ENCODE measurements around the gene COX14.

Gene COX14

DNA sequence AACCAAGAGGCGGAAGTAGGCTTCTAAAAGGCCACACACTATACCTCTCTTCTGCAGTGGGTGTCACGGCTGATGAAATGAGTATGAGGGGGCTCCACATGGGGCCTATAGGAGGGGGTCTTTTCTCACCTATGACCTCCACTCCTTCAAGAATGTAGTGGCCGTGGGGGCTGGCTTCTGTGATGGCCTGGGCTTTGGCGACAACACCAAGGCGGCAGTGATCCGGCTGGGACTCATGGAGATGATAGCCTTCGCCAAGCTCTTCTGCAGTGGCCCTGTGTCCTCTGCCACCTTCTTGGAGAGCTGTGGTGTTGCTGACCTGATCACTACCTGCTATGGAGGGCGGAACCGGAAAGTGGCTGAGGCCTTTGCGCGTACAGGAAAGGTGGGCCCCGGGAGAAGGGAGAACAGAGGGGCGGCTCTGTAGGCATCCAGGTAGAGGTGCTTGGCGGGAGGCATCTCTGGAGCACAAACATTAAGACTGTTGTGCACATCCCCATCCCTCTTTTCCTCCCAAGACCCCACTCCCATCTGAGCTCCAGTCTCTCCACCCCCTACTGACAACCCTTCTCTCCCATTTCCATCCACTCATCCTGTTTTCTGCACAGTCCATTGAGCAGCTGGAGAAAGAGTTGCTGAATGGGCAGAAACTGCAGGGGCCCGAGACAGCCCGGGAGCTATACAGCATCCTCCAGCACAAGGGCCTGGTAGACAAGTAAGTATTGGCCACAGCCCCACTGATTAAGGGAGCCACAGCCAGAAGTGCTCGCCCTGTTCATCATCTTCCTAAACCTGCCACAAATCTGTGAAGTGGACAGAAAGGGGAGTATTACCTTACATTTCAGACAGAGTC, 4.4 kb upstream of the COX14 start:
- H3K27ac ChIP-seq: no peak overlapping the region
- TF ChIP-seq, protein P1, sequence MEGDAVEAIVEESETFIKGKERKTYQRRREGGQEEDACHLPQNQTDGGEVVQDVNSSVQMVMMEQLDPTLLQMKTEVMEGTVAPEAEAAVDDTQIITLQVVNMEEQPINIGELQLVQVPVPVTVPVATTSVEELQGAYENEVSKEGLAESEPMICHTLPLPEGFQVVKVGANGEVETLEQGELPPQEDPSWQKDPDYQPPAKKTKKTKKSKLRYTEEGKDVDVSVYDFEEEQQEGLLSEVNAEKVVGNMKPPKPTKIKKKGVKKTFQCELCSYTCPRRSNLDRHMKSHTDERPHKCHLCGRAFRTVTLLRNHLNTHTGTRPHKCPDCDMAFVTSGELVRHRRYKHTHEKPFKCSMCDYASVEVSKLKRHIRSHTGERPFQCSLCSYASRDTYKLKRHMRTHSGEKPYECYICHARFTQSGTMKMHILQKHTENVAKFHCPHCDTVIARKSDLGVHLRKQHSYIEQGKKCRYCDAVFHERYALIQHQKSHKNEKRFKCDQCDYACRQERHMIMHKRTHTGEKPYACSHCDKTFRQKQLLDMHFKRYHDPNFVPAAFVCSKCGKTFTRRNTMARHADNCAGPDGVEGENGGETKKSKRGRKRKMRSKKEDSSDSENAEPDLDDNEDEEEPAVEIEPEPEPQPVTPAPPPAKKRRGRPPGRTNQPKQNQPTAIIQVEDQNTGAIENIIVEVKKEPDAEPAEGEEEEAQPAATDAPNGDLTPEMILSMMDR (conservative IDR thresholded peaks at IDR 0.05): no peak
- no peak for TF ChIP-seq ZFX (IDR thresholded peaks at IDR 0.05)

DNA sequence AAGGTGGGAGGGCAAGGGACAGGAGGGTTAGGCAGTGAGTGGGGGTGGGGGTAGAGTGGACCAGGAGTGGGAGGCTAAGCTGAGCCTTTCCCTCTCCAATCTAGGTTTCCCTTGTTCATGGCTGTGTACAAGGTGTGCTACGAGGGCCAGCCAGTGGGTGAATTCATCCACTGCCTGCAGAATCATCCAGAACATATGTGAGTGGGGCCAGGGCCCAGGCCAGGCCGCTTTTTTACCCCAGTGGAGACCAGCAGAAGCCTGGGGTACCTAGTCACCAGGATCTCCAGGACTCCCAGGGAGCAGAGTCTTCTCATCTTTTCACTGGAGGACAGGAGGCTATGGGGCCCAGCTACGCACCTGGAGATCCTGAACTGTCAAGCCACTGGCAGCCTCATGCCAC, 2.7 kb upstream of the COX14 start:
- TF ChIP-seq ZFX (IDR thresholded peaks at IDR 0.05): no peak
- TF ChIP-seq, protein P1 (conservative IDR thresholded peaks at IDR 0.05): no peak
- no peak overlapping the region for H3K27ac ChIP-seq

DNA sequence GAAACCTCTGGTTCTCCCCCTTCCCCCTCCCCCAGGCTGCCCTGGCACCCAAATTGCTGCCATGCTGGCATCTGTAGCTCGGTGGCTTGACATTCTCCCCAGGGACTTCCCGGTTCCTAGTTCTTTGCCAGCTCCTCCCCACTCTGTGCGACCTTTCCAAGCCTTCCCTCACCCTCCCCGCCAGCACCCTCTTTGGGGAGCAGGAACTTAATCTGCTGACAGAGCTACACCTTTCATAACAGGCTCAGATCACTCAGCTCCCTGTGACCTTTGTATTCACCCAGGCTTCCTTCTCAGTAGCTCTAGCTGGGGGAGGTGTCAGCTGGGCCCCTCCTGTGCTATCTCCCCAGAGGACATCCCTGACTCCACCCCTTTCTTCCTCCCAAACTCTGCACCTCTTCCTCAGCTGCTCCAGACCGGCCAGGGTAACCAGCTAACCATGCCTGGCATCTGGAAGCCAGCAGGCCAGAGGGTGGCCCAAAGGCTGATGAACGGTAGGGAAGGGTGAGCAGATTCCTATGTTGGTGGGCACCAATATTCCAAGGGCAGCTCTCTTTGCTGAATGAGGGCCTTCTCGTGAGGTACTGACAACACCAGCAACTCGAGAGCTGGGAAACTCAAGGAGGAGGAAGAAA, 1.8 kb upstream of the COX14 start:
- no peak for TF ChIP-seq ZFX (IDR thresholded peaks at IDR 0.05)
- TF ChIP-seq, protein P1 (conservative IDR thresholded peaks at IDR 0.05): no peak

DNA sequence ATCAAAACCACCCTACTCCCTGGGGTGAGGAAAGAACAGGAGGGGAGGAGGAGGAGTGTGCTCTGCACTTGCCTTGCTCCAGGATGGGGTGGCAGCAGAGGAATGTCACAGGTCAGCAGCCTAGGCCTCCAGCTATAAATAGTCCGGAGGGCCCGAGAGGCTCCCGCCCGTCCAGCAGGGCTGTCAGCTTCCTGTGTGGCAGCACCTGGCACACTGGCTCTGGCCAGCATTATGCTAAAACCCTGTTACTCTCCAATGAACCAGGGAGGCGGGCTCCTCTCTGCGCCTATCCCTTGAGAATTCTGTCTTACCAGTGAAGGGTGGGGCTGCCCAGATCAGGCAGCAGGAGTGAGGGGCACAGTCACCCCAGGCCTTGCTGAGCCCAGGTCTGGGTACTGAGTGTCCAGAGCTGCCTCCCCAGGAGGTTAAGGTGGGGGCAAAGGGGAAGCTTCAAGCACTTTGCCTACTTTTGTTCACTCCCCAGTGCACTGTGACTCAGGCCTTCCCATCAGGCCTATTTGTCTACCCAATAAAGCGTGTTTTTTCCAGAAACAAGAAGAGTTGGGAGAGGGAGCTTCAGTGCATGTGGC, 1.2 kb upstream of the COX14 start:
- no peak for TF ChIP-seq ZFX (IDR thresholded peaks at IDR 0.05)
- TF ChIP-seq, protein P1 (conservative IDR thresholded peaks at IDR 0.05): no peak
- H3K27ac ChIP-seq: no peak overlapping the region

More for the DNA sequence above, 1.8 kb upstream of the COX14 start:
- H3K27ac ChIP-seq: no peak overlapping the region

DNA sequence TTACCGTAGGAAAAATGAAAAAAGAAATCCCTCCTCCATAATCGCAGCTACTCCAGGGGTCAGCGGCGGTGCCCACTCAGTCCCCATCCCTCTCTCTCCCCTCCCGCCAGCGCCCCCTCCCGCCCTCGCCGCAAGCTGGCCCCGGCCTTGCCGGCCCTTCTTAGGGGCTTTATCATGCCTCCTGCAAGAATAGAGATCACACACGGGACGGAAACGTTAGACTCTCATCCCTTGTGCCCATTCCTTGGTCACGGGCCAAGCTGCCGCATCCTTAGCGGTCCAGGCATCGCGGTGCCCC, 692 bp upstream of the COX14 start:
- H3K27ac ChIP-seq: no peak overlapping the region
- TF ChIP-seq, protein P1 (conservative IDR thresholded peaks at IDR 0.05): no peak
- TF ChIP-seq ZFX (IDR thresholded peaks at IDR 0.05): no peak

DNA sequence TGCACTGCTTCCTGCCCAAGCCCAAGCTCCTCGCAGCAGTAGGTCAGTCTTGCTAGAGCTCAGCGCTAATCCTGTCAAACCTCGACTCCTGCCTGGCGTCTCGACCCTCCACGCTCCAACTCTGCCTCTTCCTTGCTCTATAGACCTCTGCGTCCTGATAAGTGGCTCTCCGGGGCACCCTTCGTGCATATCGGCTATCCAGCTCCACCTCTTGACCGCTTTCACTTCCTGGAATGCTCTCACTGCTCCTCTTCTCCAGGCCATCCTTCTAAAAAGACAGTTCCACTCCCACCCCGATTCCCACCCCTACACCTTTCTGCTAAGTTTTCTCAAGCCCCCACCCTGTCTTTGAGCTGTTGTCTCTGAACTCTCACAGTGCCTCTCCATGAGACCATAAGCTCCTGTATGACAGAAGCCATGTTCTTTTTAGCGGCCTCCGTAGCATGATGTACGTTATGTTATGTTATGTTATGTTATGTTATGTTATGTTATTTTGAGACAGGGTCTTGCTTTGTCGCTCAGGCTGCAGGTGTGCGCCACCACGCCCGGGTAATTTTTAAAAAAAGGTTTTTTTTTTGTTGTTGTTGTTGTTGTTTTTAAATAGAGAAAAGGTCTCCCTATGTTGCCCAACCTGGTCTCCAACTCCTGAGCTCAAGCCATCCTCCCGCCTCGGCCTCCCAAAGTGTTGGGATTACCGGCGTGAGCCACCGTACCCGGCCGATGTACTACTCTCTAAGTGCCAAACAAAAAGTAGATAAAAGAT, 601 bp downstream of the COX14 start:
- H3K27ac ChIP-seq: peak overlapping the region; percentile 78
- TF ChIP-seq, protein P1 (conservative IDR thresholded peaks at IDR 0.05): no peak
